K562 (cell line): ENCODE data around the gene DNAL4. TPM values are rescaled to one million over a fixed set of nuclear protein-coding genes. Genes with fewer than 3 reads are reported as not detected.

Experiments
- FOXA3 ChIP-seq, 2 experiments: fragments of 450-650 bp in 1 of 2; sonication (generic) in 1 of 2; formaldehyde crosslinking; IDR thresholded peaks in 1 of 2; conservative IDR thresholded peaks in 1 of 2; 2 replicates each; pipeline versions ENCODE4 v1.4.0 to v1.8.0; 2020 to 2022; ENCODE audit warnings: mild to moderate bottlenecking in 2 of 2, missing genetic modification reagents in 1 of 2
- HDAC3 ChIP-seq: fragments of 450-650 bp; IDR thresholded peaks from 2 replicates; pipeline ENCODE4 v1.6.1; 2018; ENCODE audit warnings: borderline replicate concordance, mild to moderate bottlenecking, moderate library complexity; ENCODE audit not compliant: partially characterized antibody
- JUNB ChIP-seq: fragments of 450-650 bp; formaldehyde crosslinking; conservative IDR thresholded peaks from 2 replicates; pipeline ENCODE4 v1.4.0; 2020; ENCODE audit warnings: mild to moderate bottlenecking
- MEIS2 ChIP-seq: fragments of 450-650 bp; IDR thresholded peaks from 2 replicates; pipeline ENCODE4 v1.6.1; 2014; ENCODE audit warnings: mild to moderate bottlenecking; ENCODE audit not compliant: partially characterized antibody
- NR0B1 ChIP-seq: fragments of 450-650 bp; IDR thresholded peaks from one replicate; pipeline ENCODE4 v1.6.1; 2018; ENCODE audit warnings: mild to moderate bottlenecking, moderate library complexity; ENCODE audit not compliant: partially characterized antibody
- NR2C2 ChIP-seq, 2 experiments: fragments of 200-800 bp in 1 of 2; sonication (Bioruptor generic) in 1 of 2; sonication (generic) in 1 of 2; formaldehyde crosslinking in 1 of 2; IDR thresholded peaks; 2 replicates each; pipeline versions ENCODE4 v1.6.1 to v1.8.0; 2016 to 2022; ENCODE audit warnings: mild to moderate bottlenecking in 1 of 2, missing compliant biosample characterization in 1 of 2, missing genetic modification characterization in 1 of 2, missing genetic modification reagents in 1 of 2
- RNF219 ChIP-seq: fragments of 250-450 bp; sonication (Bioruptor Pico); IDR thresholded peaks from 2 replicates; pipeline ENCODE4 v1.5.0; 2022; ENCODE audit warnings: mild to moderate bottlenecking
- SUPT5H ChIP-seq: fragments of 450-650 bp; IDR thresholded peaks from 2 replicates; pipeline ENCODE4 v1.6.1; 2016
- THAP12 ChIP-seq: fragments of 250-450 bp; sonication (Bioruptor Pico); IDR thresholded peaks from 2 replicates; pipeline ENCODE4 v1.9.0; 2021; ENCODE audit warnings: mild to moderate bottlenecking, inconsistent platforms
- VEZF1 ChIP-seq: fragments of 200-800 bp; sonication (Bioruptor generic); IDR thresholded peaks from 2 replicates; pipeline ENCODE4 v1.6.1; 2017; ENCODE audit warnings: missing genetic modification characterization, missing compliant biosample characterization
- ZNF197 ChIP-seq: fragments of 200-800 bp; sonication (Bioruptor generic); IDR thresholded peaks from 2 replicates; pipeline ENCODE4 v1.6.1; 2016; ENCODE audit warnings: low read depth, missing genetic modification characterization, missing compliant biosample characterization
- ZNF780A ChIP-seq: fragments of 250-450 bp; sonication (Bioruptor Pico); IDR thresholded peaks from 2 replicates; pipeline ENCODE4 v1.5.0; 2021; ENCODE audit warnings: mild to moderate bottlenecking
- ZSCAN32 ChIP-seq: fragments of 450-650 bp; formaldehyde crosslinking; IDR thresholded peaks from 2 replicates; pipeline ENCODE4 v1.4.0; 2020; ENCODE audit warnings: mild to moderate bottlenecking, moderate library complexity
- polyA plus RNA-seq, 8 experiments: library from polyadenylated mRNA; depleted of rRNA in 4 of 8; stranded (reverse) in 5 of 8; unstranded in 3 of 8; fragments of >200 nt; fragmentation: Nextera tagmentation in 2 of 8; fragmentation: Illumina TruSeq in 1 of 8; extraction: Ambion mirVana in 2 of 8; extraction: Trizol in 1 of 8; gene quantifications; 2 replicates each; pipeline versions ENCODE4 v1.2.1 to v1.2.3, GENCODE V29; 2011 to 2014; ENCODE audit warnings: inconsistent platforms in 1 of 8, missing spikeins in 1 of 8
- total RNA-seq, 7 experiments: library from RNA; depleted of rRNA in 6 of 7; stranded (reverse); fragments of >200 nt in 6 of 7; fragmentation: Illumina TruSeq in 2 of 7; extraction: Trizol in 2 of 7; gene quantifications; 2 replicates each; pipeline versions ENCODE4 v1.2.1 to v1.2.3, GENCODE V29; 2011 to 2021; ENCODE audit warnings: low replicate concordance in 1 of 7

DNAL4 gene
- total and polyA plus RNA-seq, 9 of the 15 experiments (the other 6 are each of a cell fraction or from before 2014, with no cell fraction given) = 0.20 to 9.4 (median 5.2) TPM

GRCh38 chr22:38753948-38754750 lies 39.8 kb downstream of the DNAL4 start (continued):
- TF ChIP-seq VEZF1 (CRISPR knock-in tag) (peak; percentile 34; the same call in 1 of the 2 replicates), HDAC3 (no peak), ZNF780A (CRISPR knock-in tag) (no peak), NR2C2 (CRISPR knock-in tag; IDR thresholded peaks at IDR 0.05) (no peak), NR2C2 (tag; IDR thresholded peaks at IDR 0.05) (no peak), FOXA3 (CRISPR knock-in tag; conservative IDR thresholded peaks at IDR 0.05 in 1 of 2, IDR thresholded peaks at IDR 0.05 in 1 of 2) (0 out of 4 replicates have a peak, but pooled peaks of 1 of the 2 experiments have one; percentile 40), JUNB (no peak), NR0B1 (no peak), THAP12 (no peak), MEIS2 (peak; percentile 71), SUPT5H (no peak), ZNF197 (no peak), ZSCAN32 (CRISPR knock-in tag) (no peak), RNF219 (CRISPR knock-in tag) (no peak)
